H1 (cell line): ENCODE measurements around the gene LGALS3. TPM values are rescaled to one million over a fixed set of nuclear protein-coding genes. Genes with fewer than 3 reads are reported as not detected.

ENCODE experiments used
- CTCF ChIA-PET: fragments of 300-600 bp; sonication (Branson Sonifier 250); formaldehyde crosslinking; loops from one replicate; lab custom pipeline; 2021; ENCODE audit not compliant: partially characterized antibody; lab: Charles Lee
- POLR2A ChIA-PET: fragments of 300-600 bp; sonication (Branson Sonifier 250); formaldehyde crosslinking; loops from one replicate; lab custom pipeline; 2021; ENCODE audit warnings: inconsistent platforms; ENCODE audit not compliant: partially characterized antibody; lab: Charles Lee
- DNase-seq, 2 experiments: peaks; one replicate each; pipeline versions ENCODE4 v3.0.0 to v3.0.0-alpha.2; 2010 to 2022; ENCODE audit warnings: low spot score in 2 of 2, low read depth in 1 of 2, mixed read lengths in 1 of 2
- FAIRE-seq: peaks from 2 replicates; lab custom pipeline; 2011; peaks lifted over from hg19 to GRCh38; lab: Jason Lieb, UNC
- H2AFZ ChIP-seq: 2 replicates; pipeline ENCODE4 v1.8.1; 2012; ENCODE audit warnings: low read length, inconsistent platforms
- H2AK5ac ChIP-seq: 2 replicates; pipeline ENCODE4 v1.6.1; 2013; ENCODE audit warnings: low read depth, low read length
- H2BK120ac ChIP-seq: replicated peaks from 2 replicates; pipeline ENCODE3; 2013; ENCODE audit warnings: low read depth, low read length, inconsistent platforms
- H2BK12ac ChIP-seq: 2 replicates; pipeline ENCODE4 v1.6.1; 2013; ENCODE audit warnings: low read depth, low read length
- H2BK15ac ChIP-seq: 2 replicates; pipeline ENCODE4 v1.6.1; 2013; ENCODE audit warnings: low read length
- H2BK20ac ChIP-seq: 2 replicates; pipeline ENCODE4 v1.6.1; 2013; ENCODE audit warnings: low read length
- H2BK5ac ChIP-seq: 2 replicates; pipeline ENCODE4 v1.6.1; 2013; ENCODE audit warnings: low read depth, low read length
- H3K14ac ChIP-seq: 2 replicates; pipeline ENCODE4 v1.6.1; 2013; ENCODE audit warnings: inconsistent platforms; ENCODE audit not compliant: insufficient read length
- H3K18ac ChIP-seq: 2 replicates; pipeline ENCODE4 v1.6.1; 2013; ENCODE audit warnings: low read length; ENCODE audit errors: extremely low read depth
- H3K23ac ChIP-seq: 2 replicates; pipeline ENCODE4 v1.6.1; 2013; ENCODE audit warnings: inconsistent platforms; ENCODE audit not compliant: insufficient read length
- H3K23me2 ChIP-seq: 2 replicates; pipeline ENCODE4 v1.6.1; 2013; ENCODE audit warnings: low read depth, low read length
- H3K27ac ChIP-seq: 2 replicates; pipeline ENCODE4 v1.6.1; 2011; ENCODE audit warnings: low read depth, low read length, inconsistent platforms
- H3K27me3 ChIP-seq, 4 experiments: replicated peaks in 1 of 4; 1 replicate in 1 of 4; 2 replicates in 3 of 4; pipeline versions ENCODE4 v1.6.1 to v1.8.1; 2011 to 2013; ENCODE audit warnings: low read length in 3 of 4, mild to moderate bottlenecking in 3 of 4, inconsistent platforms in 2 of 4, mixed read lengths in 2 of 4, moderate library complexity in 1 of 4; ENCODE audit not compliant: control insufficient read depth in 3 of 4, insufficient read depth in 3 of 4; ENCODE audit errors: extremely low read depth in 1 of 4
- H3K36me3 ChIP-seq, 4 experiments: 2 replicates each; pipeline versions ENCODE4 v1.6.1 to v1.8.1; 2011 to 2013; ENCODE audit warnings: mild to moderate bottlenecking in 4 of 4, low read length in 3 of 4, moderate library complexity in 2 of 4, control low read depth in 1 of 4, inconsistent platforms in 1 of 4; ENCODE audit not compliant: insufficient read depth in 4 of 4, control insufficient read depth in 2 of 4
- H3K4ac ChIP-seq: replicated peaks from 2 replicates; pipeline ENCODE3; 2013; ENCODE audit warnings: low read length, low read depth, mixed read lengths, inconsistent platforms; ENCODE audit not compliant: insufficient read length
- H3K4me1 ChIP-seq, 4 experiments: replicated peaks in 1 of 4; 1 replicate in 1 of 4; 2 replicates in 3 of 4; pipeline versions ENCODE4 v1.6.1 to v1.8.1; 2011 to 2013; ENCODE audit warnings: low read length in 3 of 4, inconsistent platforms in 2 of 4, mixed read lengths in 1 of 4; ENCODE audit not compliant: insufficient read depth in 4 of 4, control insufficient read depth in 3 of 4
- H3K4me2 ChIP-seq, 2 experiments: 2 replicates each; pipeline versions ENCODE4 v1.6.1 to v1.8.1; 2011 to 2013; ENCODE audit warnings: low read depth in 2 of 2, low read length in 2 of 2, control low read depth in 1 of 2, inconsistent platforms in 1 of 2, mild to moderate bottlenecking in 1 of 2; ENCODE audit not compliant: insufficient read depth in 1 of 2
- H3K4me3 ChIP-seq, 4 experiments: fragments of 200-600, 300-600 bp in 1 of 4; sonication (generic), shearing (Covaris generic), sonication (Bioruptor Twin) in 1 of 4; 2 replicates each; pipeline versions ENCODE4 v1.5.1 to v1.8.1; 2011 to 2016; ENCODE audit warnings: low read length in 4 of 4, low read depth in 3 of 4, control low read depth in 2 of 4, inconsistent platforms in 2 of 4, mild to moderate bottlenecking in 2 of 4, mixed read lengths in 1 of 4, moderate library complexity in 1 of 4; ENCODE audit not compliant: insufficient read depth in 2 of 4; ENCODE audit errors: extremely low read depth in 1 of 4
- H3K56ac ChIP-seq: replicated peaks from 2 replicates; pipeline ENCODE3; 2013; ENCODE audit warnings: low read depth, mild to moderate bottlenecking, mixed read lengths, low read length, inconsistent platforms; ENCODE audit not compliant: insufficient read length
- H3K79me1 ChIP-seq: 2 replicates; pipeline ENCODE4 v1.6.1; 2013; ENCODE audit warnings: low read depth, low read length, control low read depth
- H3K79me2 ChIP-seq, 2 experiments: 2 replicates each; pipeline versions ENCODE4 v1.6.1 to v1.8.1; 2012 to 2013; ENCODE audit warnings: low read length in 2 of 2, mild to moderate bottlenecking in 2 of 2, inconsistent platforms in 1 of 2; ENCODE audit not compliant: insufficient read depth in 2 of 2, control insufficient read depth in 1 of 2
- H3K9ac ChIP-seq, 4 experiments: replicated peaks in 1 of 4; 1 replicate in 1 of 4; 2 replicates in 3 of 4; pipeline versions ENCODE4 v1.6.1 to v1.8.1; 2011 to 2013; ENCODE audit warnings: low read depth in 3 of 4, low read length in 3 of 4, control low read depth in 2 of 4, mild to moderate bottlenecking in 2 of 4, moderate library complexity in 2 of 4, inconsistent platforms in 1 of 4; ENCODE audit errors: extremely low read depth in 1 of 4
- H3K9me3 ChIP-seq, 2 experiments: 2 replicates each; pipeline versions ENCODE4 v1.6.1 to v1.8.1; 2012 to 2013; ENCODE audit warnings: mild to moderate bottlenecking in 2 of 2, moderate library complexity in 2 of 2, control low read depth in 1 of 2, inconsistent platforms in 1 of 2, low read depth in 1 of 2, low read length in 1 of 2, mixed read lengths in 1 of 2; ENCODE audit not compliant: insufficient read depth in 2 of 2
- H4K20me1 ChIP-seq, 2 experiments: replicated peaks in 1 of 2; 2 replicates each; pipeline versions ENCODE3 to v1.8.1; 2011 to 2013; ENCODE audit warnings: inconsistent platforms in 2 of 2, low read length in 2 of 2, mild to moderate bottlenecking in 1 of 2; ENCODE audit not compliant: insufficient read depth in 2 of 2, control insufficient read depth in 1 of 2
- H4K5ac ChIP-seq: 2 replicates; pipeline ENCODE4 v1.6.1; 2013; ENCODE audit warnings: low read length, low read depth, mixed read lengths, inconsistent platforms; ENCODE audit not compliant: insufficient read length
- H4K8ac ChIP-seq: 2 replicates; pipeline ENCODE4 v1.8.0; 2013; ENCODE audit warnings: mild to moderate bottlenecking, moderate library complexity, low read length, inconsistent platforms; ENCODE audit not compliant: insufficient read depth; ENCODE audit errors: extremely low read depth
- H4K91ac ChIP-seq: replicated peaks from 2 replicates; pipeline ENCODE3; 2013; ENCODE audit warnings: low read length, mixed read lengths, inconsistent platforms; ENCODE audit not compliant: insufficient read length
- TEAD4 ChIP-seq: IDR thresholded peaks from 2 replicates; pipeline ENCODE4 v1.6.1; 2012; ENCODE audit warnings: low read depth, low read length, inconsistent platforms, mixed read lengths
- WGBS, 2 experiments: shearing (Covaris generic) in 1 of 2; methylation state at CpG; one replicate each; pipeline versions ENCODE4 v1.1.6 to v1.1.7; 2013 to 2015; ENCODE audit warnings: low lambda C conversion rate in 2 of 2, mixed read lengths in 2 of 2, inconsistent platforms in 1 of 2, low coverage in 1 of 2, missing lambda C conversion rate in 1 of 2; ENCODE audit not compliant: insufficient replicate concordance in 2 of 2, insufficient coverage in 1 of 2, insufficient read length in 1 of 2; ENCODE audit errors: extremely low coverage in 1 of 2, missing lambda C conversion rate in 1 of 2; 5-methylcytosine and 5-hydroxymethylcytosine counted together
- polyA plus RNA-seq, 7 experiments: library from polyadenylated mRNA; depleted of rRNA in 3 of 7; stranded (reverse) in 5 of 7; unstranded in 2 of 7; fragments of >200 nt in 5 of 7; fragments of 200-250 nt in 2 of 7; gene quantifications; 1 replicate in 5 of 7; 2 replicates in 1 of 7; 4 replicates in 1 of 7; pipeline versions ENCODE4 v1.2.1 to v1.2.3, GENCODE V29; 2011 to 2013; ENCODE audit warnings: missing spikeins in 2 of 7, mixed read lengths in 2 of 7
- total RNA-seq: library from RNA; stranded (reverse); fragmentation: NEBNext Ultra II Directional; extraction: Animal tissue kit (Norgen Biotek cat#: 25700); gene quantifications from 2 replicates; pipeline ENCODE4 v1.2.1, GENCODE V29; 2021
- TF ChIP-seq, protein P1 (sequence below): IDR thresholded peaks from 2 replicates; pipeline ENCODE4 v1.6.1; 2012; ENCODE audit warnings: inconsistent platforms
- TF ChIP-seq, protein P2 (sequence below): IDR thresholded peaks from 2 replicates; pipeline ENCODE4 v1.6.1; 2011; ENCODE audit warnings: low read length, improper control_type of control experiment

LGALS3 gene
- total and polyA plus RNA-seq, 2 of the 8 experiments (the other 6 are each of a cell fraction or from before 2014, with no cell fraction given), result 9.7 to 14.5 TPM

DNA sequence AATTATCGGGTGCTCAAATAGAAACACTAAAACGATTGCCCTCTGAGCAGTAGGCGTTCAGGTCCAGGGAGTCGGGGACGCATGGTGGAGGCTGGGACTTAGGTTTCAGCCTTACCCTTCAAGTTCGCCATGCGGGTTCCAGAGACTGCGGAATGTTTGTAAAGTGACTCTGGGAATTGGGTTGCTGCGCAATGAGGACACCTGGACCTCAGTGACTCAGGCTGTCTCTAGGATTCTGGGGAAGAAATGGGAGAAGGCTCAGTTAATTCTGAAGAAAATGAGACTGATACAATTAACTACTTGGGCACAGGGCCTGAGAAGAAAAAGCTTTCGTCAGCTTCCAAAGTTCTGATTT is 1.1 kb downstream of the LGALS3 start:
- 32% methylated on average over 10 of the region's 10 CpGs; no CpG with 5 or more reads in 1 of the 2 experiments for WGBS, 2 experiments
- H3K27ac ChIP-seq, result no peak overlapping the region
- POLR2A ChIA-PET, result interaction anchor here (0.6 to 3.8 kb wide), 9 partner anchors 13 to 116 kb away, joined by 3 to 11 read pairs (median 4); partner anchors contain the start of gene MAPK1IP1L

More for the DNA sequence above, 1.1 kb downstream of the LGALS3 start:
- H4K8ac ChIP-seq, result no peak overlapping the region
- H3K23ac ChIP-seq, result no peak overlapping the region
- CTCF ChIA-PET, result interaction anchor here (1.3 to 3.1 kb wide), 3 partner anchors 27 to 40 kb away, joined by 4 to 11 read pairs (median 6); no protein-coding TSS in a partner anchor
- peak overlapping the region; percentile 81 to 91 for H3K4me2 ChIP-seq
- H3K4ac ChIP-seq, result no peak overlapping the region
- H3K4me1 ChIP-seq, result peaks cover 0 to 3% (median 1%) of the 10 kb centered on the region in 4 experiments; a peak in 2 of 7 replicates
- no peaks in the 10 kb centered on the region for H3K36me3 ChIP-seq
- no peak overlapping the region for H2BK12ac ChIP-seq
- H2AK5ac ChIP-seq, result no peak overlapping the region
- H3K79me1 ChIP-seq, result no peaks in the 10 kb centered on the region
- no peak overlapping the region for H2BK15ac ChIP-seq
- H3K18ac ChIP-seq, result no peak overlapping the region; the same call in 1 of the 2 replicates
- H2BK120ac ChIP-seq, result no peak overlapping the region
- H4K5ac ChIP-seq, result no peak overlapping the region
- H4K20me1 ChIP-seq, result no peaks in the 10 kb centered on the region
- peaks cover 0 to 30% (median 17%) of the 10 kb centered on the region in 4 experiments; a peak in 6 of 7 replicates for H3K27me3 ChIP-seq
- no peak overlapping the region for H2BK5ac ChIP-seq
- H3K14ac ChIP-seq, result no peak overlapping the region
- no peaks in the 10 kb centered on the region for H3K79me2 ChIP-seq
- H2AFZ ChIP-seq, result no peak overlapping the region
- peak overlapping the region; percentile 53 to 74 (median 62); a peak in 6 of 8 replicates for H3K4me3 ChIP-seq
- no peak overlapping the region for H2BK20ac ChIP-seq
- TF ChIP-seq, protein P1, sequence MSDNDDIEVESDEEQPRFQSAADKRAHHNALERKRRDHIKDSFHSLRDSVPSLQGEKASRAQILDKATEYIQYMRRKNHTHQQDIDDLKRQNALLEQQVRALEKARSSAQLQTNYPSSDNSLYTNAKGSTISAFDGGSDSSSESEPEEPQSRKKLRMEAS, result peak; percentile 35; the same call in 1 of the 2 replicates
- TF ChIP-seq, protein P2, sequence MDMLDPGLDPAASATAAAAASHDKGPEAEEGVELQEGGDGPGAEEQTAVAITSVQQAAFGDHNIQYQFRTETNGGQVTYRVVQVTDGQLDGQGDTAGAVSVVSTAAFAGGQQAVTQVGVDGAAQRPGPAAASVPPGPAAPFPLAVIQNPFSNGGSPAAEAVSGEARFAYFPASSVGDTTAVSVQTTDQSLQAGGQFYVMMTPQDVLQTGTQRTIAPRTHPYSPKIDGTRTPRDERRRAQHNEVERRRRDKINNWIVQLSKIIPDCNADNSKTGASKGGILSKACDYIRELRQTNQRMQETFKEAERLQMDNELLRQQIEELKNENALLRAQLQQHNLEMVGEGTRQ, result no peak
- peak; percentile 37; the same call in 1 of the 2 replicates for TF ChIP-seq TEAD4
- FAIRE-seq (no peak), DNase-seq (no peak)
- peaks cover 10% of the 10 kb centered on the region for H3K23me2 ChIP-seq
- no peak overlapping the region for H3K56ac ChIP-seq
- H3K9ac ChIP-seq, result no peak overlapping the region
- no peak overlapping the region for H4K91ac ChIP-seq
- no peaks in the 10 kb centered on the region for H3K9me3 ChIP-seq
